ENCODE data around the gene MGMT.

The MGMT gene

GRCh38 chr10:129629911-129630310 lies 162.9 kb downstream of the MGMT start:
- no peak for DNase-seq

DNA sequence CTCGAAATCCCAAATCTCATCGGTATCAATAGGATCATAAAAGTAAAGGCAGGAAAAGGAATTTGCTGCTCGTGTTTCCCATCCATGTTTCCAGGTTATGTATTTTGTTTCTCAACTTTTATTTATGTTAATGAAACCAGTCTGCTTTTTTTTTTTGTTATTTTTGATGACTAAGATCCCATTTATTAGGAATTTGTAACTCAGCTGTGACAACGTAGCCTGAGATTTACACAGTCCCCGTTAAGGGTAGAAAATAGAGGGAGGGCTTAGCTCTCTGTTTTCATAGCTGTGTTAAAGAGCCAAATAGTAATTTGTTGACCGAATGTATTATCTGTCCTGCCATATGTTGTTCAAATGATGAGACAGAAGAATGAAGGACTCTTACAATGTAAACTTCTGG lies 164.0 kb downstream of the MGMT start:
- DNase-seq, result no peak

DNA sequence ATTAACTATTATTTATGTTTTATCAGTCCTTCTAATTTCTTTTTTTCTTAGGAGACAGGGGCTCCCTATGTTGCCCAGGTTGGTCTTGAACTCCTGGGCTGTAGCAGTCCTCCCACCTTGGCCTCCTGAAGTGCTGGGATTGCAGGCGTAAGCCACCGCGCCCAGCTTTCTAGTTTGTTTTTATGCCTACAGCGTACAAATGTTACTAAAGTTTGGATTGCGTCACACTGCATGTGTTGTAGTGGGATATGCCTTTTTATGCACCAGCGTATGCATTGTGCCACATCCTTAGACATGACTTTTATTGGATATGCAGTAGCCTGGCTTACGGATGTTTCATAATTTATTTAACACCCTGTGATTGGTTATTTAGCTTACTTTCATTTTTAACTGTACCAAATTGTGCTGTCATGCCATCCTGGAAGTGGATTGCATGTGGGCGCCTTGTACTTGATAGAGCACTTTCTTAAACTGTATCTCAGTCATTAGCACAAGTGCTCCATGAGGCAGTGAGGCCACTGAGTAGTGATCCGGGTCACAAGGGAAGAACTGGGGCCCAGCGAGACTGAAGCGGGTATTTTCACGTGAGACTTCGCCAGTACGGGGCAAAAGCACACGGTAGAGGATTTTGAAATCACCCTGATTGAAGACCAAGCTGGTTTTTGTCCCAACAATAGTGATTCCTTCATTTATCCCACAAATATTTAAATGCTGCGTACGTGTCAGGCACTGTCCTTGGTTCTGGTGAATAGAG lies 165.0 kb downstream of the MGMT start:
- DNase-seq, result no peak

- DNase-seq, result no peak
These were observed 170.0 kb downstream of the MGMT start for GRCh38 chr10:129637010-129637409.

DNA sequence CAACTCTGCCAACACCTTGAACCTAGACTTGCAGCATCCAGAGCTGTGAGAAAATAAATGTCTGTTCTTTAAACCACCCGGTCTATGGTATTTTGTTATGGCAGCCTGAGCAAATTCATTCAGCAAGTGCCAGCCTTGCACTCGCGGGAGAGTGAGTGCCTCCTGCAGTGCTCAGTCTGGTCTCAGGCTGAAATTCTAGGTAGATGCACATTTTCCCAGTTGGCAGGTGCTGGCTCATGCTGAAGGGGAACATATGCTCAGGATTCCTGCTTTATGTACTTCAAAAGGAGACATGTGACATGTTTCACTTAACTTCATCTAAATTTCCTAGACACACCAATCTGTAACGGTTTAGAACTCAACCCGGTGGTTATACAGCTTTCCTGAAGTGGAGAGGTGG lies 170.8 kb downstream of the MGMT start:
- no peak for DNase-seq

GRCh38 chr10:129641351-129641750 lies 174.3 kb downstream of the MGMT start:
- no peak for DNase-seq

GRCh38 chr10:129641982-129642381 lies 174.9 kb downstream of the MGMT start:
- DNase-seq, result no peak

DNA sequence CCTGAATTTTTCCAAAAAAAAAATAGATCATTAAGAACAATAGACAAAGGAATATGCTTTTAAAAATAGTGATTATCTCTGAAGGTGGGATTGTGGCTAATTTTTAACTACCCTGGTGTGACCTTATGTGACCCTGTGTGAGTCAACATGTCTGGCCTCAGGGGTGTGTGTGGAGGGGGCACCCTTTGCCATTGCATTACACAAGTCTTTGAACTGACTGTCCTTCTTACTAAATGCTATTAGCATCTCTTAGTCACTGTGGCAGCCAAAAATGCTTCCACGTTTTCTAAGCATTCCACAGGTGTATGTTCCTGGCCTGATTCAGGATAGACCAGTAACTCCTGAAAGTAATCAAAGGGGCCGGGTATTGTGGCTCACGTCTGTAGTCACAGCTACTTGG lies 175.4 kb downstream of the MGMT start:
- no peak for DNase-seq

- DNase-seq, result no peak
These were observed 176.2 kb downstream of the MGMT start for GRCh38 chr10:129643266-129643665.

DNA sequence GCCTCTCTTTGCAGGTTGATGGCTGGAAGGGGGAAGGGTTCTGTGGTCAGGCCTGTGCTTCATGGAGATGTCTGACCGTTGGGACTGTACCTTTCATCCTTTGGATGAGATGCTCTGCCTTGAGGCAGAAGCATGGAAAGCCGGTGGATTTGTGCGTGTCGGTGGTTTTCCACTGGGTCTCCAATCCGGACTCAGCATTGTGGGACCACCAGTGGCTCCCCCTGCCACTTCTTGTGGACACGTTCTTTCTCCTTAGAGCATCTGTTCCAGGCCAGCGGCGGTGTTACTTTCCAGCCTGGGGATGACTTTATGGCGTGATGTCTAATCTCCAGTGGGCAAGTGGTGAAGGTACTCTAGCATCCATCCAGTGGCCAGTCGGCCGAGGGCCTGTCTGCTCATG lies 178.4 kb downstream of the MGMT start:
- DNase-seq, result no peak

GRCh38 chr10:129646973-129647372 lies 179.9 kb downstream of the MGMT start:
- DNase-seq, result no peak

GRCh38 chr10:129647590-129647989 lies 180.5 kb downstream of the MGMT start:
- DNase-seq, result no peak

DNA sequence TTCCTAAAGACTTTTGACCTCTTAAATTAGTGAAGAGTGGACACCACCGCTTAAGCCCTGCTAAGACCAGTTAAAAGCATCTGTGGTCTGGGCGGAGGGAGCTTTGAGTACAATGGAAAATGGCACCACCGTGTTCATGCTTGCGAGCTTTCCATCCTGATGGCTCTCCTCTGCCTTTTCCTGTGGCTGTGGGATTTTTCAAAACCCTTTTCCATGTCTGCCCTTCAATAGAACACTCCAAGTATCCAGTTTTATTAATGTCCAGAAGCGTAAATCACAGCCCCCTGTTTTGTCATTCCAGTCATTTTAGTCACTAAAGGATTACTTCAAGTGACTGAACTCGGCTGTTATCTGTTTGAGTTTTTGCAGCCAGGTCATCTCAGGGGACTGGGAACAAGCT lies 181.8 kb downstream of the MGMT start:
- DNase-seq, result no peak

DNA sequence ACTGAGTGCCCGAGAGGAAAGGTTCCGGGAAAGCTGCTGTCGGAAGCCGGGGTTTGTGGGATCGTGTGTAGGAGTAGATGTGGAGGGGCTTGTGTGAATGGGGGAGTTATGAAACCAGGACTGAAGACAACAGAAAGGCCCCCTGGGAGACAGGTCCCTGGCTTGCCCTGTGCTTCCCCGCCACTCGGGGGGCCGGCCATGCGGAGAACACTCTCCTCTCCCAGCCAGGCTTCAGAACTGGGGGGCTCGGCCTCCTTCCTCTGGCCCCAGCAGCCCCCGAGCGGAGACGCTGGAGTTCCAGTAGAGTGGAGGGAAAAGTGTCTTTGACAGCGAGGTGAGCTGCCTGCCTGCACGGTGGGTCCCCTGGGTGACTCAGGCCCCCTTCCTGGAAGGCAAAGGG lies 185.0 kb downstream of the MGMT start:
- no peak for DNase-seq

GRCh38 chr10:129652521-129653201 lies 185.6 kb downstream of the MGMT start:
- DNase-seq, result no peak

GRCh38 chr10:129653428-129653827 lies 186.4 kb downstream of the MGMT start:
- DNase-seq, result no peak

DNA sequence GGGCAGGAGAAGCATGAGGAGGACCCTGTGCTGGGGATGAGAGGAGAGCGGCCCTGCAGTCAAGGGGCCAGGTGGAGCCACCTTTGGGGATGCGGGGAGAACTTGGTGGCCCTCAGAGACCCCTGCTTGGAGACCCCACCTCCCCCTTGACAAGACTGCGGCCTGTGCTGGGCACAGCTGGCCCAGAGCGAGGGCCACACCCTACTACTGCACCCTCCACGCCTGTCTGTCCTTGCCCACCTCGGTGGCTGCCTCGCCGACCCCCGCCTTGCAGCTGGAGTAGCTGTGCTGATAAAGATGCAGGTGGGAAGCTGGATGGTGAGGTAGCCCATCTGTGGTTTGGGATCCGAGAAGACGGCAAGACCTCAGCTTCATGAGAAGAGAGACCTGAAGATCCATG lies 186.8 kb downstream of the MGMT start:
- DNase-seq, result no peak

- DNase-seq, result no peak
These were observed 187.4 kb downstream of the MGMT start for GRCh38 chr10:129654461-129654860.

DNA sequence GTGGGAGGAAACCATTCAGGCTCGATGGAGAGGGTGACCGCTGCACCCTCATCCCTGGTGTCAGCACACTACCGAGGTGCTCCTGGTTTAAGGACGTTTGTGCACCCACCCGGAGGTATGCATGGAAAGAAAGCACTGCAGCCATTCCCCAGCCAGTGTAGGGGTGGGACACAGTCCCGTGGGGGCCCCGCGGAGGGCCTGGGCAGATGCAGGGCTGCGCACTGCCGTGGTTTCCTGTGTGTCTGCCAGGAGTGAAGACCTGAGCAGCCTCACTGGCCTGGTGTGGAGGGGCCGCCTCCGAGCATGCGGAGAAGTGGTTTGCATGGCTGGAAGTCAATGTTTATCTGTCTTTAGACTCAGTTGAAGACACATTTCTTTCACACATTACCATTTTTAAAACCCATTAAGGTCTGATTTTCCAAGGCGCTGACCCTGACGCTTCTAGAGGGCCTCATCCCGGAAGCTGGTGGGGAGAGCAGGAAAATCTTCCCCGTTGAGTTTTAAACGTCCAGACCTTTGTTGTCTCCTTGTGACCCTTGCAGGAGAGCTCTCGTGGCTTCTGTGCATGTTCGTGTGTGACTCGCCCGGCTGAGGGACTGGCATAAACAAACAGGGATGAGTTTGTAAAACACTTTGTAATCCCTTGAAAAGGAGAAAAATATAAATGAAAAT lies 188.1 kb downstream of the MGMT start:
- no peak for DNase-seq

DNA sequence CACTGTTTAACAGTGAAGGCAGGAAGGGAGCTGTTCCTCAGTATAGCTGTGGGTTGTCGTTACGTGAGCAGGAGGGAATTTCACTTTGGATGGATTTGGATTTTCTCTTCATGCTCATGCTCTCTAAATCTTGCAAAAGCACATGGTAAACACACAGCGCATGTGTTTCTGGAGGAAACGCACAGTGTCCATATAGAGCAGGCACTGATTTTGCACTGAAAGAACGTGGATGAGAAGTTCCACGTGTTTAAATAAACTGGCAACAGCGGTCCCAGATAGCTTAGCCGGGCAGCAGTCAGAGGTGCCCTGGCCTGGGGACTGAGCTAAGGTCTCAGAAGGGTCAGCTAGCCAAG lies 188.6 kb downstream of the MGMT start:
- no peak for DNase-seq

GRCh38 chr10:129656642-129657041 lies 189.6 kb downstream of the MGMT start:
- DNase-seq, result no peak

DNA sequence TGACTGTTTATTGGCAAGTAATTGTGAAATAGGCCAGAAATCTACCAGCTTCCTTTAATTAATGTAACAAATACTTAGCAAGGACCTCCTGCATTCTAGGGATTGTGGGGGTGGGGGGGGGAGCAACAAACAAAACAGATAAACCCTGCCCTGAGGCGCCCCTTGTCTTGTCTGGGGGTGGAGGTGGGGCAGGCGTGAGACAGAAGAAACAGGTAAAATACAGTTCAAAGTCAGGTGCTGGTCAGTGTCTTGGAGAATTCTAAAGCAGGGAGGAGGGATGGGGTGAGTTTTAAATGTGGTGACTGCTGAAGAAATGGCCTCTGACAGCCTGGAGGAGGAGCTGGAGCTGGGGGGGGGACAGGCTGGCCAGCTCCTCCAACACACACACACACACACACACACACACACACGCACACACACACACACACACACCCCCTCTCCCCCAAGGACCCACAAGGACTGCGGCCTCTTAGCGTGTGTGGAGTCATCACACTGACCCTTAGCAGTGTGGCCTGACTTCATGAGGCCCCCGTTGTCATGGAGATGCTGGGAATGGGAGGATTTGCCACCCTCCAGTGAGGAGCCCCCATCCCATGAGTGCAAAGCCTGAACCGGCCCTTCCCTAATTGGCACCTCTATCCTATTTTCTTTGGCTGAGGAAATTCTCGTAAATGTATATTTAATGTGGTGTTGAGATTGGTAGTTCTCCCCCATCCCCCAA lies 190.4 kb downstream of the MGMT start:
- no peak for DNase-seq

- no peak for DNase-seq
These were observed 191.5 kb downstream of the MGMT start for GRCh38 chr10:129658376-129659072.
